Activated CD4-positive, alpha-beta T cell treated with anti-CD3 and anti-CD28 coated beads for 36 hours (primary cell): ENCODE measurements around the gene CCL17. TPM values are rescaled to one million over a fixed set of nuclear protein-coding genes. Genes with fewer than 3 reads are reported as not detected.

Source experiments
- ATAC-seq: fragments of 200-7000 bp; cut with Tn5 transposase; one replicate; pipeline ENCODE4 v1.10.0; 2021; ENCODE audit warnings: mild to moderate bottlenecking, moderate library complexity
- CTCF ChIA-PET: fragments of 350-600 bp; sonication (Branson Sonifier 250); formaldehyde crosslinking; loops from one replicate; lab custom pipeline; 2021; ENCODE audit warnings: antibody characterized with exemption; lab: Charles Lee
- POLR2A ChIA-PET: fragments of 350-600 bp; sonication (Branson Sonifier 250); formaldehyde crosslinking; loops from one replicate; lab custom pipeline; 2021; ENCODE audit warnings: antibody characterized with exemption, inconsistent platforms; lab: Charles Lee
- DNase-seq: peaks from one replicate; pipeline ENCODE4 v3.0.0-alpha.2; 2020
- H3K27ac Mint-ChIP-seq: one replicate; pipeline ENCODE4 v1.8.0; 2021; ENCODE audit warnings: mixed read lengths
- H3K27me3 Mint-ChIP-seq: one replicate; pipeline ENCODE4 v1.8.0; 2021; ENCODE audit warnings: mixed read lengths
- H3K36me3 Mint-ChIP-seq: one replicate; pipeline ENCODE4 v1.8.0; 2021; ENCODE audit warnings: low read depth, mixed read lengths
- H3K4me1 Mint-ChIP-seq: one replicate; pipeline ENCODE4 v1.8.0; 2021; ENCODE audit warnings: mixed read lengths
- H3K4me3 Mint-ChIP-seq: one replicate; pipeline ENCODE4 v1.8.0; 2021; ENCODE audit warnings: mild to moderate bottlenecking, moderate library complexity, mixed read lengths
- H3K9me3 Mint-ChIP-seq: one replicate; pipeline ENCODE4 v1.8.0; 2021; ENCODE audit warnings: low read depth, mixed read lengths
- intact Hi-C, 2 experiments: fragments of 100-400 bp; cut with DNase I in 1 of 2; cut with micrococcal nuclease in 1 of 2; formaldehyde crosslinking; loops; one replicate each; pipeline versions ENCODE4 v1.14.2 to v1.15.1; 2022 to 2024; cut with DNase I, micrococcal nuclease
- total RNA-seq, 2 experiments: library from RNA; stranded (reverse); gene quantifications; one replicate each; pipeline ENCODE4 v1.2.3, GENCODE V29; 2021

Gene CCL17
- total RNA-seq, 2 experiments from 2014 or later = 1.2 to 1.4 TPM

DNA sequence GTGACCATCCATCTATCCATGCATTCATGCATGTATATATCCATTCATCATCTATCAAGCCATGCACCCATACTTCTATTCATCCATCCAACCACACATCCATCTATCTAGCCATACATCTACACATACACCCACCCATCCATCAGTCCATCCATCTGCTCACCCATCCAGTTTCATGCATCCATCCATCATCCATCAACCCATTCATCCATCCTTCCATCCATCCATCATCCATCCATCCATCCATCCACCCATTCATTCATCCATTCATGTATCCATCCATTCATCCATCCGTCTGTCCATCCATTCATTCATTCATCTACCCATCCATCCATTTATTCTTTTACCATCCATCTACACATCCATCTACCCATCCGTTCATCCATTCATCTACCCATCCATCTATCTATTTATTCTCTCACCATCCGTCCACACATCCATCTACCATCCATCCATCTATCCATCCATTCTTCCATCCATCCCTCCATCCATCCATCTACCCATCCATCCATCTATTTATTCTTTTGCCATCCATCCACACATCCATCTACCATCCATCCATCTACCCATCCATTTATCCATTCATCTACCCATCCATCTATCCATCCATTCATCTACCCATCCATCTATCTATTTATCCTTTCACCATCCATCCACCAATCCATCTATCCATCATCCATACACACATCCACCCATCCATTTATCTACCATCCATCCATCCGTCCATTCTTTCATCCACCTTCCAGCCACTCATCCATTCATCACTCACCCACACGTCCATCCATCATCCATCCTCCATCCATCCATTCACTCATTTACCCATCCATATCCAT, 3.2 kb downstream of the CCL17 start:
- Mint-ChIP-seq H3K9me3 (no peaks in the 10 kb centered on the region), H3K36me3 (no peaks in the 10 kb centered on the region), H3K27ac (no peak overlapping the region), H3K4me3 (no peak overlapping the region), H3K4me1 (peaks cover 5% of the 10 kb centered on the region), H3K27me3 (no peaks in the 10 kb centered on the region)
- CTCF ChIA-PET = interaction anchor here (0.6 kb wide), 1 partner anchor 75 kb away, joined by 3 read pairs; no protein-coding TSS in a partner anchor
- ATAC-seq = no peak
- POLR2A ChIA-PET = no interaction called here
- intact Hi-C loops = no loop called here
- no peak for DNase-seq

DNA sequence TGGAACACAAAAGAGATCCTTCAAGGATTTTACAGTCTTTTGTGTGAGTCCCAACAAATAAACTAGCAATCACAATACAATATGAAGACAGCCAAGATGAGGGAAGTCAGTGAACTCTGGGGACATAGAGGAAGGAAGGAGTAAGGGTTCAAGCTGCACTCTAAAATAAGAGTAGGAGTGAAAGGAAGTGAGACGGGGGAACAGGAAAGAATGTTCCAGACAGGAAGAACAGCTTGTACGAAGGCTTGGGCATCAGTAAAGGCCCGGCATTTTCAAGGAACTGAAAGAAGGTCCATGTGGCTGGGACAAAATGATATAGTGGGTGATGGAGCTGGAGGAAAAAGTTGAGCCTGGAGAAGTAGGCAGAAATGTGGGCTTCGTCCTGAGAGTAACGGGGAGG, 4.5 kb downstream of the CCL17 start:
- ATAC-seq (no peak), DNase-seq (no peak)
- intact Hi-C loops = no loop called here
- peaks cover 5% of the 10 kb centered on the region for H3K4me1 Mint-ChIP-seq
- ChIA-PET CTCF (interaction anchor here (1.0 kb wide), 1 partner anchor 9 kb away, joined by 13 read pairs; no protein-coding TSS in a partner anchor), POLR2A (no interaction called here)
- no peaks in the 10 kb centered on the region for H3K27me3 Mint-ChIP-seq
- H3K27ac Mint-ChIP-seq = no peak overlapping the region
- no peaks in the 10 kb centered on the region for H3K36me3 Mint-ChIP-seq
- H3K9me3 Mint-ChIP-seq = no peaks in the 10 kb centered on the region
- H3K4me3 Mint-ChIP-seq = no peak overlapping the region

DNA sequence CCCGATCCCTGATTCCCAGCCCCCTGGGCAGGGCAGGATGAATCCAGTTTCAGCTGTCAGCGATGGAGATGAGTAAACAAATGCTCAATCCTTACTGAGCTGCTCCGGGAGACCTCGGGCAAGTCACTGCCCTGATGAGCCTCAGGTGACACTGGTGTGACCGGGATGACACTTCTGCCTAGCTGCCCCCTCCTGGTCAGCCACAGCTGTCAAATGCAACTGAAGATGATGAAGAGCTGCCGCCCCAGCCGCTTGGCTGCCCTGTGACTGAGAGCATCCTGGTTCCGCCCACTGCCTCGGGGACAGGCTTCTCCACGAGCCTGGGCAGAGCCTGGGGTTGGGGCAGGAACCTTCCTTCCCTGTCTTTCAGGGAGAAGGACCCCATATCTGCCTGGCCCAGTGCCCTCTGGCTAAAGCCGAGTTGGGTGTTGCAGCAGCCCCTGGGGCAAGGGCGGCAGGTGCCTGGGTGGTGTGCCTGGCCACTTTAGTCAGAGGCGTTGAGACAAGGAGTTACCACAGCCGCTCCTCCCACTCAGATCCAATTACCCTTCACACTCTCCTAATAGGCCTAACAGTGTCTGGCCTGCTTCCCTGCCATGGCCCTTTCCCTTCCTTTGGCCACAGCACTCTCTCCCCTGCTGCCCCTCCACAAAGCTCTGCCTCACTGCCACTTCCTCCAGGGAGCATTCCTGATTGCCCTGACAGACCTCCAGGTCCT, 5.5 kb downstream of the CCL17 start:
- intact Hi-C loops = loop anchor here in 1 of 2 experiments (10.0 kb wide), 1 partner anchor 325 kb away; no protein-coding TSS in a partner anchor
- ChIA-PET POLR2A (no interaction called here), CTCF (interaction anchor here (1.0 kb wide), 1 partner anchor 8 kb away, joined by 13 read pairs; no protein-coding TSS in a partner anchor)
- no peak for ATAC-seq
- Mint-ChIP-seq H3K4me1 (peaks cover 4% of the 10 kb centered on the region), H3K9me3 (no peaks in the 10 kb centered on the region), H3K4me3 (no peak overlapping the region), H3K36me3 (no peaks in the 10 kb centered on the region), H3K27ac (no peak overlapping the region), H3K27me3 (no peaks in the 10 kb centered on the region)
- no peak for DNase-seq

DNA sequence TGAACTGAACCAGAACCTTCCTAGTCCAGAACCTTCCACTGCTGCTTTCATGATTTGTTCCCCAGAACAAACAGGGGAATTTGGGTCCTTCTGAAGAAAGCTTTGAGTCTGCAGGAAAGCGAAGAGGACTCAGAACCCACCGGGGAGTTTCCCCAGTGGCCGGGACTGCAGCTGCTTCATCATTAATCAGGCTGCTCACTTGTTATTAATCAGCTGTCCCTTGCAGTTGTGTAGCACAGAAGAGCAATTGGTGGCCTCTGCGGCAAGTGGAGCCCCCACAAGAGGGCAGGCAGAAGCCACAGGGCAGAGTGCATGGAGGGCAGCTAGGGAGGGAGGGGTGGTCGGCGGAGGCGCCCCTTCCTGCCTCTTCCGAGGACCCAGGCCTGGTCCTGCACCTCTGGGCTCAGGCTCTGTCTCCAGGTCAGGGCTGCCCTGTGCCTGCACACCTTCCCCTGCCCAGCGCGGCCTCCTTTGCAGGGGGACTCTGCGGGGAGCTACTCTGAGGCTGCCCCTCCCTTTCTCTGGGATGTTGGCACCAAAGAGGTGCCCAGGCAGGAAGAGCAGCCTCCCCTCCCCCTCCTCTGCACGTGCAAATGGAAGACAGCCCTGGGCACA, 6.9 kb downstream of the CCL17 start:
- ATAC-seq = no peak
- intact Hi-C loops = loop anchor here in 1 of 2 experiments (10.0 kb wide), 1 partner anchor 327 kb away; no protein-coding TSS in a partner anchor
- Mint-ChIP-seq H3K4me1 (no peaks in the 10 kb centered on the region), H3K4me3 (no peak overlapping the region), H3K27me3 (no peaks in the 10 kb centered on the region), H3K9me3 (no peaks in the 10 kb centered on the region), H3K27ac (no peak overlapping the region), H3K36me3 (no peaks in the 10 kb centered on the region)
- ChIA-PET CTCF (interaction anchor here (0.8 to 1.0 kb wide), 2 partner anchors 108 to 111 kb away, joined by 3 to 4 read pairs; no protein-coding TSS in a partner anchor), POLR2A (no interaction called here)
- DNase-seq = no peak

DNA sequence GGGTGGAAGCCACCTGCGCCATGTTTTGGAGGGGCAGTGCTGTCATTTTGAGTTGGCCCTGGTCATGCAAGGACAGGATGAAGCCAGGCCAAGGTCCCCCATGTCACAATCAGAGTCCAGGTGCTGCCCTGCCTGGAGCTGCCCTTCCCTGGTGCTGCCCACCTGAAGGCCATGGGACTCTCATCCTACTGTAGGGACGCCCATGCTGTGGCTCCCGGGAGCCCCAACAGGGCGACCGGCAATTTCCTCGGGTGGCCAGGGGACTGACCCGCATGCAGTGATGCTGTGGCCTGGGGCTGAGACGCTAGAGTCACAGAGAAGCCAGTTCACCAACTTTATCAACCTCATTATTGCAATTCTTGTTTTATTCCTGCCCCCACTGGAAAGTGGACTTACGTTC, 8.0 kb downstream of the CCL17 start:
- Mint-ChIP-seq H3K4me3 (no peak overlapping the region), H3K27ac (no peak overlapping the region), H3K27me3 (no peaks in the 10 kb centered on the region), H3K4me1 (peaks cover 7% of the 10 kb centered on the region), H3K36me3 (no peaks in the 10 kb centered on the region), H3K9me3 (no peaks in the 10 kb centered on the region)
- POLR2A ChIA-PET = interaction anchor here (1.1 kb wide), 1 partner anchor 125 kb away, joined by 5 read pairs; no protein-coding TSS in a partner anchor
- ATAC-seq = no peak
- intact Hi-C loops = loop anchor here in 1 of 2 experiments (10.0 kb wide), 1 partner anchor 328 kb away; no protein-coding TSS in a partner anchor
- CTCF ChIA-PET = interaction anchor here (0.6 to 1.6 kb wide), 7 partner anchors 8 to 152 kb away, joined by 3 to 7 read pairs (median 4); partner anchors contain the start of gene CCL17
- DNase-seq = no peak

DNA sequence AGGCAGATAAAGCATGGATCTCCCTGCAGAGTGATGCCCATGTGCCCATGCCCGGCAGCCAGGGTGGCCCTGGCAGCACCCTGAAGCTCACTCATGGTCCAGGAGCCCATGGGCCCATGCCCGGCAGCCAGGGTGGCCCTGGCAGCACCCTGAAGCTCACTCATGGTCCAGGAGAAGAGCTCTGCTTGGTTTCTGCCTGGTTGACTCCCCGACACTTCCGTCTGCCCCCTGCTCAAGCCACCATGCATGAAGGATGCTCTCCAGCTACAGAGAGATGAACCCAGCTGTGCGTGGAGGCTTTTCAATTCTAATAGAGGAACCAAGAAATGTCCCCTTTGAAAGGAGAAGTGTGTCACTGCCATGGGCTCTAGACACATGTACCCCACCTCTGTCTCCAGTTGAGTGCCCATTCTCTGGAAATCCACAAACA, 8.7 kb downstream of the CCL17 start:
- peaks cover 10% of the 10 kb centered on the region for H3K4me1 Mint-ChIP-seq
- no peak overlapping the region for H3K27ac Mint-ChIP-seq
- DNase-seq (no peak), ATAC-seq (no peak)
- CTCF ChIA-PET = interaction anchor here (0.5 to 1.6 kb wide), 8 partner anchors 9 to 830 kb away, joined by 3 to 7 read pairs (median 4); partner anchors contain the start of gene CCL17
- no peaks in the 10 kb centered on the region for H3K9me3 Mint-ChIP-seq
- no peaks in the 10 kb centered on the region for H3K27me3 Mint-ChIP-seq
- POLR2A ChIA-PET = interaction anchor here (1.1 kb wide), 1 partner anchor 124 kb away, joined by 5 read pairs; no protein-coding TSS in a partner anchor
- intact Hi-C loops = loop anchor here in 1 of 2 experiments (10.0 kb wide), 1 partner anchor 329 kb away; no protein-coding TSS in a partner anchor
- no peaks in the 10 kb centered on the region for H3K36me3 Mint-ChIP-seq
- H3K4me3 Mint-ChIP-seq = no peak overlapping the region

DNA sequence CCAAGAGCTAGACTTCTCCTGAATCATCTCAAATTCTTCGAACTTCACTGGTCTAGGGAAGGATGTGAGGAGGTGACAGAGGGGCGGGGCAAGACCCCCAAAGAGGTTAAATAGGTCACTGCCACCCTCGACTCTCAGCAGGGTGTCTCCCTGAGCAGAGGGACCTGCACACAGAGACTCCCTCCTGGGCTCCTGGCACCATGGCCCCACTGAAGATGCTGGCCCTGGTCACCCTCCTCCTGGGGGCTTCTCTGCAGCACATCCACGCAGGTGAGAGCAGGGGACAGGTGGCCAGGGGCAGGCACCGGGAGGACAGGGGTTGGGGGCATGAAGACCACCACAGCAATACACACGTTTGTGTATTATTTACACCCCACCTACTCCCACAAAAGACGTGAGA, 9.2 kb downstream of the CCL17 start:
- no peak for ATAC-seq
- CTCF ChIA-PET = interaction anchor here (0.5 to 1.6 kb wide), 7 partner anchors 8 to 830 kb away, joined by 3 to 7 read pairs (median 4); partner anchors contain the start of gene CCL17
- intact Hi-C loops = loop anchor here in 1 of 2 experiments (10.0 kb wide), 1 partner anchor 329 kb away; no protein-coding TSS in a partner anchor

DNA sequence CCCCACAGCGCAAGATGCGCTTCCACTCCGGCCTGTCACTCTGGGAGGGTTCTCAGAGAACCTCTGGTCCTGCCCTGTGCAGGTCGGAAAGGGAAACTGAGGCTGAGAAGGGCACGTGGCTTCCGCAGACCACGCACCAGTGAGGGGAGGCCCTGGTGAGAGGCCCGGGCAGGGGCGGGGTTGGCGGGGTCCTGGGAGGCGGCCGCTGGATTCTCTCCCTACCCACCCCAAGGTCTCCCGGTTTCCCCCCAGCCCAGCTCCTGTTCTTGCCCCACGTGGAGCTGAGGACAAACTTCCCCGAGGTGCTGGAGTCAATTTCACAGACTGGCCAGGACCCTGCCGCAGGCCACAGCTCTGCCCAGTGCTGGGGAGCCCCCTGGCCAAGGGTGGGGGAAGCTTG, 11.5 kb downstream of the CCL17 start:
- CTCF ChIA-PET = interaction anchor here (0.8 to 4.7 kb wide), 18 partner anchors 10 to 686 kb away, joined by 3 to 129 read pairs (median 6); partner anchors contain the start of genes CIAPIN1, COQ9 and NUP93
- Mint-ChIP-seq H3K9me3 (no peaks in the 10 kb centered on the region), H3K27ac (no peak overlapping the region), H3K36me3 (no peaks in the 10 kb centered on the region), H3K27me3 (no peaks in the 10 kb centered on the region), H3K4me3 (no peak overlapping the region), H3K4me1 (peaks cover 19% of the 10 kb centered on the region)
- ATAC-seq = no peak
- intact Hi-C loops = loop anchor here (2.0 to 10.0 kb wide), 3 partner anchors 39 to 331 kb away; partner anchors contain the start of genes PSME3IP1 (in 1 of the 2) and RSPRY1 (in 1 of the 2)
- DNase-seq = no peak
- POLR2A ChIA-PET = interaction anchor here (0.6 to 1.5 kb wide), 2 partner anchors 114 to 747 kb away, joined by 4 read pairs; partner anchors contain the start of gene MT1H

More for the DNA sequence above, 9.2 kb downstream of the CCL17 start:
- POLR2A ChIA-PET = interaction anchor here (0.6 kb wide), 1 partner anchor 49 kb away, joined by 5 read pairs; no protein-coding TSS in a partner anchor
- Mint-ChIP-seq H3K4me1 (peaks cover 13% of the 10 kb centered on the region), H3K27ac (no peak overlapping the region), H3K9me3 (no peaks in the 10 kb centered on the region), H3K4me3 (no peak overlapping the region), H3K36me3 (no peaks in the 10 kb centered on the region), H3K27me3 (no peaks in the 10 kb centered on the region)
- no peak for DNase-seq

DNA sequence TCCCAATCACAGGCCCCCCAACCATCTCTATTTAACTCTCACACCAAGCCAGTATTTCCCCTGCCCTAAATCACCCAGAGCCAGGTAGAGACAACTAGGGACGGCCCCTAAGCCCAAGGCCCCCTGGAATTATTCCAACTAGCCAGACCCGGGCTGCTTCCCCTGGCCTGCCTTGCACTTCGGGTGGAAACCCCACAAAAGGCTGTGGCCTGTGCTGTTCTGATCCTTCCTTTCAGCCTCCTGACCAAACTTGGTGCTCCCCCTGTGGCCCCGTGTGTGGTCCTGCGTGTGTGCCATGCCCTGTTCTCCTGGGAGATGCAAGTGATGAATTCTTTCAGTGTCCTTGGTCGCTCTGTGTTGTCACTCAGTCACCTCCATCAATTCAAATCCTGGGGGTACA, 14.9 kb downstream of the CCL17 start:
- no peak for ATAC-seq
- no peak overlapping the region for H3K4me3 Mint-ChIP-seq
- POLR2A ChIA-PET = no interaction called here
- H3K9me3 Mint-ChIP-seq = no peaks in the 10 kb centered on the region
- CTCF ChIA-PET = interaction anchor here (0.6 to 4.7 kb wide), 20 partner anchors 10 to 753 kb away, joined by 3 to 129 read pairs (median 4); partner anchors contain the start of genes CIAPIN1 and COQ9
- no peak overlapping the region for H3K27ac Mint-ChIP-seq
- peaks cover 19% of the 10 kb centered on the region for H3K4me1 Mint-ChIP-seq
- H3K27me3 Mint-ChIP-seq = no peaks in the 10 kb centered on the region
- intact Hi-C loops = loop anchor here (1.0 to 10.0 kb wide), 5 partner anchors 99 to 335 kb away; partner anchors contain the start of genes PSME3IP1 (in 1 of the 2) and RSPRY1 (in 1 of the 2)
- no peak for DNase-seq
- H3K36me3 Mint-ChIP-seq = no peaks in the 10 kb centered on the region
